ENCODE results near the gene NOXA1.
"Not testable (repeated sequence)": the region's sequence is repeated elsewhere in the genome, so short reads cannot be mapped to it uniquely, and the experiment has no call there.

NOXA1 gene

GRCh38 chr9:137406085-137406760, 17.0 kb upstream of the NOXA1 start:
- DNase-seq (ENCODE audit: low read depth in 2 of 2) = no peak

GRCh38 chr9:137406876-137407589, 16.2 kb upstream of the NOXA1 start:
- peak in 1 of 2 donors; percentile 44 for DNase-seq (ENCODE audit: low read depth in 2 of 2)

DNA sequence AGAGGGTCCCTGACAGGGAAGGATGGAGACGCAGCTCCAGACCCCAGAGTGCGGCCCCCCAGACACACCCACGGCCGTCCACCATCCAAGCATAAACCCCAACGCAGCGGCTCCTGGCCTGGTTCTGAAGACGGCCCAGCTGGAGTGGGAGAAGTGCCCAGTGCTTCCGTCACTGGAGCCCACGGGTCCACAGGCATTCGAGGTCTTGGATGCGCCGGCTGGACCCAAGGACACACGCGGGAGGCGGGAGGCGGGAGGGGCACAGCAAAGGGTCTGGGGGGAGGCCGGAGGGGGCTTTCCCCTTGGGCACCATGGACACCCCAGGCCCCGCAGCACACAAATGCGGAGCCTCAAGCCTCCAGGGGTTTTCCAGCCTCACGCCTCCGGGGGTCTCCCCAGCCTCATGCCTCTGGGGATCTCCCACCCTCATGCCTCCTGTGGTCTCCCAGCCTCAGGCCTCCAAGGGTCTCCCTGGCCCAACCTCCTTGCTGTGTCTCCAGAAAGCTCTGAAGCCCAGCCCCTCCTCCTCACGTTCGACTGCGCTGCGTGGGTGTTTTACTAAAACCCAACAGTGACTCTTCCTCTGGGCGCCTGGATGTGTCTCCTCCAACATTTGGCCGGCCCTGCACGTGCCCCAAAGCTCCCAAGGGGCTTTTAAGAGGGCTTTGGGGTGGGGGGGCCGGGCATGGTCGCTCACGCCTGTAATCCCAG, 15.4 kb upstream of the NOXA1 start:
- no peak for DNase-seq (ENCODE audit: low read depth in 2 of 2)

GRCh38 chr9:137408651-137409405, 14.4 kb upstream of the NOXA1 start:
- no peak for DNase-seq (ENCODE audit: low read depth in 2 of 2)

GRCh38 chr9:137409515-137409914, 13.7 kb upstream of the NOXA1 start:
- DNase-seq (ENCODE audit: low read depth in 2 of 2) = no peak

- not testable (repeated sequence) for DNase-seq (ENCODE audit: low read depth in 2 of 2)
These were observed 12.8 kb upstream of the NOXA1 start for GRCh38 chr9:137410236-137410890.

- DNase-seq (ENCODE audit: low read depth in 2 of 2) = no peak
These were observed 12.3 kb upstream of the NOXA1 start for GRCh38 chr9:137410891-137411249.

DNA sequence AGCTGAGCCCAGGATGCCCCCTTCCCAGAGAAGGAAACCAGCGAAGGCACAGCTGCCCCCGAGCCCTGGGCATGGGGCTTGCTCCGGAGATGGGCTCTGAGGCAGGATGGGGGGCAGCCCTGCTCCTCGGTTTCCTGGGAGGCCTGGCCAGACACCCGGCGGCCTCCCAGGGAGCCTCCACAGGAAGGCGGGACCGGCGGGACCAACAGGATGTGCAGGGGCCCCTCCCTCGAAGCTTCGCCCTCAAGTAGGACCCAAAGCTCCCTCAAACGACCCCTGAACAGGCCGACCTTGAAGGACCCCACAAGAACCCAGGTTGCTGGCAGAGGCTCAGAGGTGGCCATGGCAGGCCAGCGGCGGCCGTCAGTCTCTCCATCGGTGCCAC, 11.9 kb upstream of the NOXA1 start:
- DNase-seq (ENCODE audit: low read depth in 2 of 2) = no peak

DNA sequence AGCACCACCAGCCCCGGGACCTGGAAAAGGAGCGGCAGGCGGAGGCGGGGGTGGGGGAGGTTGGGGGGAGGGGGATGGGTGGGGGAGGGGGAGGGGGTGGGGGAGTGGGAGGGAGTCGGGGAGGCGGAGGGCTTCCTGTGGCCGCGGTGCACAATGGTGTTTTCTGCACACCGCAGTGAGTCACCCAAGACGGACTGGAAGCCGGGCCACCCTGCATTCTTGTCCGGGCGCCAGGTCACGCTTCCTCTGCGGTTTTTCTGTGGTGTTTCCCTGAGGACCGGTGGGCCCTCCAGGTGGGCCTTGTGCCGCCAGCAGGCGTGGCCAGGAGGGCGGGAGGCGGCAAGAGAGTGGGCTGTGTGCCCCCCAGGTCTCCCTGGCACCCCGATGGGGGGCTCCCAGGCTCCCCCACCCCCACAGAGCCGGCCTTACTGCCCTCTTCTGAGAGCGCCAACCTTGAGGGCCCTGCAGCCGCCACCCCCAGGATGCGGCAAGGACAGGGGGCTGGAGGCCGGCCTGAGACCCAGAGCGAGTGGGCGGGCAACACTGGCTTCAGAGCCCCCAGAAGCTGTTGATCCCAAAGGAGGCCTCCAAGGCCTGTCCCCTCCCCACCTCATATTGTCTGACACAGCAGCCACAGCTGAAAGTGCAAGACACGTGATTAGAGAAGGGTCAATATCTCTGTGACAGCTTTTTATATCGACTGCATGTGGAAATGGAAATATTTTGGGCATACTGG, 11.4 kb upstream of the NOXA1 start:
- peak in 1 of 2 donors; percentile 8 for DNase-seq (ENCODE audit: low read depth in 2 of 2)

DNA sequence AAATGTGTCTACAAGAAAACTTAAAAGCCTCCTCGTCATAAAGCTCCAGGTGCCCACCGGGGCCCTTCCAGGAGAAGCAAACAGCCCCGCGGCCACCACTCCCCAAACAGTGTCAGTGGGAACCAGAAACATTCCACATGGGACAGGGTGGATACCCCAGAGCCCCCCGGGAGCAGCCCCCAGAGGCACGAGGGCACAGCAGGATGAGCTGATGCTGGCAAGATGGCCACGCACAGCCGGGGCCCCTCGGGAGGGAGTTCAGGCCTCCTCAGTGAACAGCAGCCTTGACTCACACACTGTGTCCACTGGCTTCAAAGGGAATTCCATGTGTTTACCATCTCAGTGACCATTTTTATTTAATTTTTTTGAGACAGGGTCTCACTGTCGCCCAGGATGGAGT, 10.8 kb upstream of the NOXA1 start:
- no peak for DNase-seq (ENCODE audit: low read depth in 2 of 2)

DNA sequence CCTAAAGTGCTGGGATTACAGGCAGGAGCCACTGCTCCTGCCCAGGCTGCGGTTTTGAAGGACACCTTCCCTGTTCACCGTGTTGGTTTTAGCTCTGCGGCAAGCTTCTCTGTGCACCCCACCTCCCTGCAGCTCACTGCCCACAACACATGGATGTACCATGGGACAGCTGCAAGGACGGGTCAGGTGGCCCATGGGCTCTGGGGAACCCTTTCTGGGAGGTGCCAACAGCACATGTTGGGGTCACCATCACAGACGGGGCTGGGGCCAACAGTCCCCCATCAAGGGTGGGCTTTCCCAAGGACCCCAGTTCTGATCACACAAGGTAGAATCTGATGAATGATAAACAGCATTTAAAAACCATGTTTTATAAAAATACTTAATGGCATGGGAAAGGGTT, 7.7 kb upstream of the NOXA1 start:
- DNase-seq (ENCODE audit: low read depth in 2 of 2) = no peak

DNA sequence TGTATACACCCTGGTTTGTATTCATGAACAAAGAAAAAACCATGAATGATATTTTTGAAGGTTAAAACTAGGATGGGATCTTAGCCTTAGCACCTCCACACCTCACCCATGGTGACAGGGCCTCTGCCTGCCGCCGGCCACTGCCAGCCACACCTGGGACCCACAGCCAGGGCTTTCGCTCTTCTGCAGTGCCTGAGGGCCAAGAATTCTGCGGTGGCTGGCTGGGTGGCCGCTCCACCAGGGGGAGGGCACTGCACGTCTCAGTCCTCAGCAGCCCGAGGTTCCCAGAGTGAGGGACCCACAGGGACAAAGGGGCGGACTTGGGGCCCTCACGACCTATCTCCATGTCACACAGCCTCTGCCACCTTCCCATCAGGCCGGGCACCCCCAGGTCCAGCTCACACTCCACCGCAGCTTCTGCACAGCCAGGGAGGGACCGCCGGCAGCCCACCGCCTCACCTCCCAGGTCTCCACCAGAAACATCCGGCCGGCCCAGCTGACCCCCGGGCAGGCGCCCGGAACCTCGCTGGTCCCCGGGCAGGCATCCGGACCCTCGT, 7.1 kb upstream of the NOXA1 start:
- no peak for DNase-seq (ENCODE audit: low read depth in 2 of 2)

DNA sequence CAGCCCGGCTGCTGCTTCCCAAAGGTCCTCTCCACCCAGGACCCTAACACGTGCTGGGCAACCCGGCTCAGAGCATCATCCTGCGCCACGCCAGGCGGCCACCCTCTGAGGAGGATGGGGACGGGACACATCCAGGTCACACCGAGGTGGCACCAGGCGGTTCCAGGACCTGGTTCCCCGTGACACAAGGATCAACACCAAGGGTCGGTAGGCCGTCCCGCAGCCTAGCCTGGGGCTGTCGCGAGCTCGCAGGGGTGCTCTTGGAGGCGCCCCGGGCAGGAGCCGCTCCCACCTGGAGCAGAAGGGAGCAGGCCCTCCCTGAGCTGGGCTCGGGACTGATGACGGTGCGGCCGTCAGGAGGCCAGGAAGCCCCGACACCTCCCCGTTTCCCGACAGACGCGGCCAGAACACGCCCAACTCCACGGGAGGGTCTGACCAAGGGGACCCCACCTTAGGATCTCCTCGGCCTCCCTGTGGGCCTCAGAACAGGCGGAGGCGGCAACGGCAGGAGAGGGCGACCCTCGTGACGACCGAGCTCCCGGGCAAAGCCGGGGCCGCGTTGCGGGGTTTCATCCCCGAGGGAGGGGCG, 6.5 kb upstream of the NOXA1 start:
- no peak for DNase-seq (ENCODE audit: low read depth in 2 of 2)

- DNase-seq (ENCODE audit: low read depth in 2 of 2) = no peak
These were observed 5.8 kb upstream of the NOXA1 start for GRCh38 chr9:137417161-137418021.

- DNase-seq (ENCODE audit: low read depth in 2 of 2) = no peak
These were observed 1.2 kb upstream of the NOXA1 start for GRCh38 chr9:137421838-137422603.

DNA sequence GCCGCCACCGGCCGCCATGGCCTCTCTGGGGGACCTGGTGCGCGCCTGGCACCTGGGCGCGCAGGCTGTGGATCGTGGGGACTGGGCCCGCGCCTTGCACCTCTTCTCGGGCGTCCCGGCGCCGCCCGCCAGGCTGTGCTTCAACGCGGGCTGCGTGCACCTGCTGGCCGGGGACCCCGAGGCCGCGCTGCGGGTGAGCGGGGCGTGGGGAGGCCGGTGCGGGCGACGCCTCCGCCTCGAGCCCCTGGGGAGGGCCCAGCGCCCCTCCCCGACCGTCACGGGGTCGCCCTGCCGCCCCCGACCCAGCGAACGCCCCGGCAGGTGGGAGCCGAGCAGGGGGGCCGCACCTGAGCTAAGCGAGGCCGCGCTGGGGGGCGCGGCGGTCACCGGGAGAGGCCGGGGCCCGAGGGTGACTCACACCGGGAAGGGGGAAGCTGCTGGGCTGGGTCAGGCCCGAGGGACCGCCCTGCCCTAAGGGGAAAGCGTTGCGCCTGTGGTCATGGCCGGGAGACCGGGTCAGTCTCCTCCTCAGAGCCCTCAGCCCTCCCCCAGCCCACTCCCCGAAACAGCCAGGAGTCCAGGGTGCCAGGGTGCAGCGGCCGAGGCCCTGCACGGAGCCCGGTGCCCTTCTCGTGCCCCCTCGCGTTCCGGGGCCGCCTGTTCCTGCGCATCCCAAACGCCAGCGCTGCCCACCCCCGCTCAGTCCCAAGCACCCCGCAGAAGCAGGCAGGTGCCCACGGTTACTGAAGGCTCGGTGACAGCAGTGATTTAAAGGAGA, 510 bp downstream of the NOXA1 start:
- DNase-seq (ENCODE audit: low read depth in 2 of 2) = no peak

DNA sequence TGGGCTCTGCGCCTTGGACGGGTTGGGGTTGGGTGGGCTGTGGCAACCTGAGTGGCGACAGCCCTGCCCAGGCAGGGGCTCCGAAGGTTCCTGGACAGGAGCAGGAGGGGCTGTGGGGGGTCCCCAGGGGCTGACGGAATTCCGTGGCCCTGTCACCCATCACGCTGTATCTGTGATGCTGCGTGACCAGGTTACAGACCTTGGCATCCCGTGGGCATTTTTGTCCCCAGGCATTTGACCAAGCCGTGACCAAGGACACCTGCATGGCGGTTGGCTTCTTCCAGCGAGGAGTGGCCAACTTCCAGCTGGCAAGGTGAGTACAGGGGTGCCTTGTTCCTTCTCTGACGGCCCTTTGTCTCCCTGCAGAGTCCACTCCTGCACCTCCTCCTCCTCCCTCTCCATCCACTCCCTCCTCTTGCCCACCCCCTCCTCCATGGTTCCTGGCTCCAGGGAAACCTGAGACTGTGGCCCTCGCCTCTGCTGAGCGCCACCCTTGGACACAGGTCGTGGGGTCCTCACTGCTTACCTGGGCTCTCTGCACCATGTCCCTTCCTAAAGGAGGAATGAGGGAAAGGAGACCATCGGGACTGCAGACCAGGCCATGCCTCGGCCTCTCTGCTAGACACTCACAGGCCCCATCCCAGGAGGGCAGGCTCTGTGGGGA, 3.0 kb downstream of the NOXA1 start:
- no peak for DNase-seq (ENCODE audit: low read depth in 2 of 2)
